Esophagus muscularis mucosa (tissue), 4 donors: ENCODE measurements around the gene ROBO1. TPM values are rescaled to one million over a fixed set of nuclear protein-coding genes. Genes with fewer than 3 reads are reported as not detected.

Experiments
- DNase-seq: peaks from one replicate; pipeline ENCODE4 v3.0.0-alpha.2; 2017; ENCODE audit errors: extremely low spot score
- H3K27ac ChIP-seq, 4 donors: fragments of 200-600 bp; sonication (generic); replicated peaks in 1 of 4; 1 replicate in 3 of 4; 2 replicates in 1 of 4; pipeline ENCODE4 v1.5.1; 2016 to 2019; ENCODE audit warnings: mild to moderate bottlenecking in 1 of 4
- H3K27me3 ChIP-seq, 4 donors: fragments of 200-600 bp; sonication (generic); one replicate each; pipeline versions ENCODE4 v1.5.1 to v1.6.0; 2016 to 2019
- H3K36me3 ChIP-seq, 4 donors: fragments of 200-600 bp; sonication (generic); one replicate each; pipeline ENCODE4 v1.5.1; 2016 to 2019
- H3K4me1 ChIP-seq, 4 donors: fragments of 200-600 bp; sonication (generic); one replicate each; pipeline ENCODE4 v1.5.1; 2016 to 2019
- H3K4me3 ChIP-seq, 4 donors: fragments of 200-600 bp; sonication (generic); 1 replicate in 2 of 4; 2 replicates in 2 of 4; pipeline ENCODE4 v1.5.1; 2016 to 2019; ENCODE audit warnings: mild to moderate bottlenecking in 4 of 4, moderate library complexity in 1 of 4
- H3K9me3 ChIP-seq, 4 donors: fragments of 200-600 bp; sonication (generic); 1 replicate in 3 of 4; 2 replicates in 1 of 4; pipeline ENCODE4 v1.5.1; 2016 to 2019
- CTCF ChIP-seq, 3 experiments: fragments of 200-600 bp in 2 of 3; fragments of 450-650 bp in 1 of 3; sonication (generic) in 2 of 3; IDR thresholded peaks; one replicate each; pipeline ENCODE4 v1.5.1; 2017 to 2019; ENCODE audit warnings: antibody characterized with exemption in 3 of 3, mild to moderate bottlenecking in 2 of 3, moderate library complexity in 1 of 3
- EP300 ChIP-seq: sonication (generic); formaldehyde crosslinking; IDR thresholded peaks from one replicate; pipeline ENCODE4 v1.6.1; 2017; ENCODE audit warnings: antibody characterized with exemption
- POLR2A ChIP-seq: fragments of 450-650 bp; IDR thresholded peaks from one replicate; pipeline ENCODE4 v1.6.1; 2017; ENCODE audit warnings: antibody characterized with exemption, moderate library complexity, mild to moderate bottlenecking, low read depth
- POLR2AphosphoS5 ChIP-seq, 2 donors: sonication (generic); formaldehyde crosslinking; IDR thresholded peaks; one replicate each; pipeline ENCODE4 v1.6.1; 2017; ENCODE audit warnings: antibody characterized with exemption in 2 of 2
- WGBS: methylation state at CpG from one replicate; pipeline ENCODE4 v1.1.5; 2018; 5-methylcytosine and 5-hydroxymethylcytosine counted together
- intact Hi-C: fragments of 100-400 bp; cut with DNase I; formaldehyde crosslinking; loops from one replicate; pipeline ENCODE4 v1.15.1; 2023
- total RNA-seq, 4 donors: library from RNA; depleted of rRNA; stranded (reverse); fragments of >200 nt; gene quantifications; one replicate each; pipeline versions ENCODE4 v1.1.0 to v1.2.1, GENCODE V29; 2016

Gene ROBO1
- total RNA-seq, 4 donors from 2014 or later = 9.6 to 14.2 (median 12.6) TPM

GRCh38 chr3:79250746-79251145 is 517.1 kb downstream of the ROBO1 start:
- 88% methylated on average over 6 of the region's 6 CpGs for WGBS
- no peaks in the 10 kb centered on the region for H3K27me3 ChIP-seq
- DNase-seq = no peak
- H3K4me1 ChIP-seq = peaks cover 0 to 15% (median 13%) of the 10 kb centered on the region in 4 donors
- H3K9me3 ChIP-seq = no peaks in the 10 kb centered on the region
- TF ChIP-seq EP300 (no peak), CTCF (IDR thresholded peaks at IDR 0.05) (no peak), POLR2A (no peak), POLR2AphosphoS5 (IDR thresholded peaks at IDR 0.05) (no peak)
- intact Hi-C loops = no loop called here
- no peaks in the 10 kb centered on the region for H3K36me3 ChIP-seq
- no peak overlapping the region for H3K4me3 ChIP-seq
- no peak overlapping the region for H3K27ac ChIP-seq

DNA sequence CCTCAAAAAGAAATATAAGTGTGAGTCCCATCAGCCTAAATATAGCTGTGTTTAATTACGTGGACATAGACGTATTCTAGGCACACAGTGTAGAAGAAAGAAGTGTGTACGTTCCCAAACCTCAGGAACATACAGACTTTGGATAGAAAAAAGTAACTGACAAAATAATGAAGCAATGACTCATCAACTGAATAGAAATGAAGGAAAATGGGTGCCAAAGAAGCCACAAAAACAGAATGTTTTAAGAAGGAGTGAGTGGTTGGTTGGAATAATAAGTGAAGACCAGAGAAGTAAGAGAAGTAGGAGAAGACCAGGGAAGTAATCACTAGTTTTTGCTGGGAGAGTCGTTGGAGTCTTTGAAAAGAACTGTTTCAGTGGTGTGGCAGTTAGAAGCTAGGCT is 518.1 kb downstream of the ROBO1 start:
- Histone ChIP-seq H3K36me3 (no peaks in the 10 kb centered on the region), H3K27me3 (no peaks in the 10 kb centered on the region), H3K4me3 (no peak overlapping the region), H3K4me1 (peaks cover 0 to 15% (median 13%) of the 10 kb centered on the region in 4 donors), H3K9me3 (no peaks in the 10 kb centered on the region), H3K27ac (no peak overlapping the region)
- WGBS = 84% methylated on average over 4 of the region's 4 CpGs
- no peak for TF ChIP-seq EP300
- no peak for TF ChIP-seq POLR2A
- TF ChIP-seq POLR2AphosphoS5 (IDR thresholded peaks at IDR 0.05) = no peak
- TF ChIP-seq CTCF (IDR thresholded peaks at IDR 0.05) = no peak
- intact Hi-C loops = no loop called here
- DNase-seq = no peak

DNA sequence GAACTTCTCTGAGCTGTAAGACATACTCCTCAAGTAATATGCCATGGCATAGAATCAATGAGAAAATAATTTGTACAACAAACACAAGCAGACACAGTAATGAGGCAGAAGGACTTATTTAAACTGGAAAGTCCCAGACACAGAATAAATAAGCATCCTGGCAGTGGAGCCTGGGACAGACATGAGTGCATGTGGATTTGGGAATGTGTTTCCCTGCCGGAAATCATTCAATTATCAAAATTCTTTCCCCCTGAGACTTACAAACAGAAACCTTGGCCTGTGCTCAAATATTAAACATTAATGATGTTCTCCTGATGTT is 520.1 kb downstream of the ROBO1 start:
- H3K27me3 ChIP-seq = no peaks in the 10 kb centered on the region
- no peaks in the 10 kb centered on the region for H3K9me3 ChIP-seq
- H3K4me3 ChIP-seq = no peak overlapping the region
- no peak for DNase-seq
- H3K36me3 ChIP-seq = no peaks in the 10 kb centered on the region
- H3K4me1 ChIP-seq = peaks cover 0 to 15% (median 13%) of the 10 kb centered on the region in 4 donors
- intact Hi-C loops = no loop called here
- H3K27ac ChIP-seq = no peak overlapping the region
- TF ChIP-seq EP300 (no peak), POLR2AphosphoS5 (IDR thresholded peaks at IDR 0.05) (no peak), POLR2A (no peak), CTCF (IDR thresholded peaks at IDR 0.05) (no peak)
- 0% methylated on average over 1 of the region's 1 CpG for WGBS

- no peak overlapping the region for H3K4me3 ChIP-seq
- no peak for DNase-seq
- H3K4me1 ChIP-seq = peaks cover 0 to 15% (median 13%) of the 10 kb centered on the region in 4 donors
- intact Hi-C loops = no loop called here
- H3K27ac ChIP-seq = no peak overlapping the region
- WGBS = 37% methylated on average over 8 of the region's 8 CpGs
- H3K36me3 ChIP-seq = no peaks in the 10 kb centered on the region
- no peak for TF ChIP-seq EP300
- H3K9me3 ChIP-seq = peaks cover 0 to 4% (median 2%) of the 10 kb centered on the region in 4 donors
- H3K27me3 ChIP-seq = no peaks in the 10 kb centered on the region
Measured at GRCh38 chr3:79246875-79247724, 520.7 kb downstream of the ROBO1 start.

- DNase-seq = no peak
- Histone ChIP-seq H3K36me3 (no peaks in the 10 kb centered on the region), H3K9me3 (peaks cover 0 to 9% (median 4%) of the 10 kb centered on the region in 4 donors), H3K27me3 (no peaks in the 10 kb centered on the region), H3K4me1 (peaks cover 0 to 15% (median 13%) of the 10 kb centered on the region in 4 donors), H3K27ac (no peak overlapping the region), H3K4me3 (no peak overlapping the region)
- TF ChIP-seq CTCF (IDR thresholded peaks at IDR 0.05) = no peak
- no peak for TF ChIP-seq EP300
- TF ChIP-seq POLR2AphosphoS5 (IDR thresholded peaks at IDR 0.05) = no peak
- no peak for TF ChIP-seq POLR2A
- intact Hi-C loops = no loop called here
- 63% methylated on average over 1 of the region's 1 CpG for WGBS
Measured at GRCh38 chr3:79245284-79246138, 522.3 kb downstream of the ROBO1 start.
